GM18907 (cell line): ENCODE measurements around the gene TRAPPC3.

Experiments used
- ATAC-seq: cut with Tn5 transposase; IDR thresholded peaks from one replicate; pipeline ENCODE4 v1.9.1; 2021; ENCODE audit warnings: mild to moderate bottlenecking, moderate library complexity; ENCODE audit not compliant: unreplicated experiment

TRAPPC3 gene

DNA sequence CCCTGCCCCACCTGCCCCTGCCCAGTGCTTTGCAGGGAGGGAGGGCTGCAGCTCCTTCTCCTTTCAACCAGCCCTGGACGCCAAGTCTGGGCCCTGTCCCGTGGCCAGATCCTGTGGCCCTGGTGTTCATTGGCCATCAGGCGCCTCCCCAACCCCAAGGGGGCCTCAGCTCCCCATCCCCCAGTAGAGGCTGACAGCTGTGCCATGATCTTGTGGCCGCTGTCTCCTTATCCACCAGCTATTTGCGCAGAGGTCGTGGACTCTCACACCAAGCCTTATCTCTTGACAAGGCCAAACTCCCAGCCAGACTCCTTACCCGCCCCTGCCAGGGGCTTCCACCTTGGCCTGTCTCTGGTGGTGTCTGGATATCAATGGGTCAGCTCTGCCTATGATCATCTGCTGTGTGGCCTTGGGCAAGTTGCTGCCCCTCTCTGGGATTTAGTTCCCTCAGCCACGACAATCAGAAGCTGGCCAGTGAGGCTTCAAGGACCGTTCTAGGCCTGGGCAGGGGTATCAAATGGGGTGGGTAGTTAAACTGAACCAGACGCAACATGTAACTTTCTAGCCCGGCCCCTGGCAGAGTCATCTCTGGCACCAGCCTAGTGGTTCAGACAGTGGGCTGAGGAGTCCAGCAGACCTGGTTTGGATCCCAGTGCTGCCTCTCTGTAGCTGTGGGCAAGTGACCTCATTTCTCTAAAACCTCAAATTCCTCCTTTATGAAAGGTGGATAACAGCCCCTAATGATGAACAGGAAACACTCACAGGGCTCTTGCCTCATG lies 21.0 kb downstream of the TRAPPC3 start:
- ATAC-seq: no peak

DNA sequence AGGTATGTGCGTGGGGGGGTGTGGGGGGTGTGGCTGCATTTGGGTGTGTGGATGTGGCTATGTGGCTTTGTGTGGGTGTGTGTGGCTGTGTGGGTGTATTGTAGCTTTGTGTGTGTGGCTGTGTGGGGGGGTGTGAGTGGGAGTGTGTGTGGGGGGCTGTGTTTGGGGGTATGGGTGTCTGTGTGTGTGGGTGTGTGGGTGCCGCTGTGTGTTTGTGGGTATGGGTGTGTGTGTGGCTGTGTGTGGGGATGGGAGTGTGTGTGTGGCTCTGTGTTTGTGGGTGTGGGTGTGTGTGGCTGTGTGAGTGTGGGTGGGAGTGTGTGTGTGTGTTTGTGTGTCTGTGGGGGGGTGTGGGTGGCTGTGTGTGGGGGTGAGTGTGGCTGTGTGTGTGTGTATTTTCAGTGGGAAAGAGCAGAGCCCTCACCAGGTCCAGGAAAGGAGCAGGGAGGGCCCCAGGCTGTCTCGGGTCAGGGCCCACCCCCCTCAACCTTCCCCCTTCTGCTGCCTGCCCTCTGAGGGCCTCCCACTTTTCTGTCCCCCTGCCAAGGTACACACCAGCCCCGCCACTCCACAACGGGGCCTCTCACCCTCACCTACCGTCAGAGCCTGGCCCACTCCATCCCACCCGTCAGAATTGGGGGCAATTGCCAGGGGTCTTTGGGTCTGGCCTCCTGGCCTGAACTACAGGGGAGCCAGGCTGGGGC lies 22.3 kb downstream of the TRAPPC3 start:
- no peak for ATAC-seq

DNA sequence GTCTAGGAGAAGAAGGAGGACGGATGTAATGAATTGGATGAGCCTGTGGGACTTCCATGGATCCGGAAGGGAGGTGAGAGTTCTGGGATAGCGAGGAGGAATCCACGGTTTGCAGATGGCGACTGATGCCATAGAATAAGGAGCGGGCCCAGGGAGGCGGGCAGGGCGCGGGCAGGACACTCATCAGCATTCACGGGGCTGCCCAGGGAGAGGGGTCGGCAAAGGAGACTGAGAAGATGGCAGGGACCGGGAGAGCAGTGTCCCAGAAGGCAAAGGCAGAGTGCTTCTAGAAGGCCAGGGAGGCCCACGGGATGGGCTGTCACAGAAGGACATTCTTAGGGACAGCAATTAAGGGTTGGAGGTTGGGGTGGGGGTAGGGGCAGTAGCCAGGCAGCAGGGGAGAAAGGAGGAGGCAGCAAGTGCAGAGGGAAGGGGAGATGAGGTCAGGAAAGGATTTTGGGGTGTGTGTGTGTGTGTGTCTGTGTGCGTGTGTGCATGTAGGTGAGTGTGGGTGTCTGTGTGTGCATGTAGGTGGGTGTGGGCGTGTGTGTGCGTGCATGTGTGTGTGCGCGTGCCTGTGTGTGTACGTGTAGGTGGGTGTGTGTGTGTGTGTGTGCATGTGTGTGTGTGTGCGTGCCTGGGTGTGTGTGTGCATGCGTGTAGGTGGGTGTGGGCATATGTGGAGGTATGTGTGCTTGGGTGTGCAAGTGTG lies 23.1 kb downstream of the TRAPPC3 start:
- no peak for ATAC-seq

DNA sequence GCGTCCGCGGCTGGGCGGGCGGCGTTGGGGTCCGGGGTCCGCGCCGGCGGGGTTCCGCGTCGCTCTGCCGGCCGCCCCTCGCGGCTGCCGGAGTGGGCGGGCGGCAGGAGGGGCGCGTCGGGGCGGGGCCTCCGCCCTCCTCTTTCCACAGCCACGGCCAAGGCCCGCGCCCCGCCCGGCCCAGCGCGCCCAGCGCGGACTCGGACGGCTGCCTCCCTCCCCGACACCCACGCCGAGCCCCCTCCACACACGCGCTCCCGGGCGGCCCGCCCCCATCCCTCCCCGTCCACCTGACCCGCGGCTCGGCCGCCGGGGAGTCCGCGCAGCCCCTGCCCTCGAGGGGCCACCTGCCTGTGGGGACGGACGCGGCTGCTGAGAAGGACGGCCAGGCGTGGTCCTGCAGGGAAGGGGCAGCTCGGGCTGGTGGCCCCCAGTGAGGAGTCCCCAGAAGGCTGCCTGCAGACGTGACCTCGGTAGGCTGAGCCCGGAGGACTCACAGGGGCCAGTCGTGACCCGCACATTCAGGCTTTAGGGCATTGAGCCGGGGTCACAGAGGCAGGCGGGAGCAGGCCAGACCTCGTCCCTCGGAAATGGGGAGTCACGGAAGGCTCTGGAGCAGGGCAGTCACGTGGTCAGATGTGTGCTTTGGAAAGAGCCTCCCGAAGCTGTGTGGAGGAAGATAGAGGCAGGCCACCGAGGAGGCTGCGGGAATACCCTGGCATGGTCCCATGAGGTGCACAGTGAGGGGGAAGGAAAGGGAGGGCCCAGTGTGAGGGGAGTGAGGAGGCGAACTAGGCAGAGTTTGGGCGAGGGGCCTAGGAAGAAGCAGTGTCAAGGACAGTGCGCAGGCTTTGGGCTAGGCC lies 23.9 kb downstream of the TRAPPC3 start, which contains the start of gene COL8A2:
Gene COL8A2 (minus strand): TSS at position 94 of the 863 bp plus-strand sequence. CDS start 24,980 bp downstream, outside the sequence.
- no peak for ATAC-seq

DNA sequence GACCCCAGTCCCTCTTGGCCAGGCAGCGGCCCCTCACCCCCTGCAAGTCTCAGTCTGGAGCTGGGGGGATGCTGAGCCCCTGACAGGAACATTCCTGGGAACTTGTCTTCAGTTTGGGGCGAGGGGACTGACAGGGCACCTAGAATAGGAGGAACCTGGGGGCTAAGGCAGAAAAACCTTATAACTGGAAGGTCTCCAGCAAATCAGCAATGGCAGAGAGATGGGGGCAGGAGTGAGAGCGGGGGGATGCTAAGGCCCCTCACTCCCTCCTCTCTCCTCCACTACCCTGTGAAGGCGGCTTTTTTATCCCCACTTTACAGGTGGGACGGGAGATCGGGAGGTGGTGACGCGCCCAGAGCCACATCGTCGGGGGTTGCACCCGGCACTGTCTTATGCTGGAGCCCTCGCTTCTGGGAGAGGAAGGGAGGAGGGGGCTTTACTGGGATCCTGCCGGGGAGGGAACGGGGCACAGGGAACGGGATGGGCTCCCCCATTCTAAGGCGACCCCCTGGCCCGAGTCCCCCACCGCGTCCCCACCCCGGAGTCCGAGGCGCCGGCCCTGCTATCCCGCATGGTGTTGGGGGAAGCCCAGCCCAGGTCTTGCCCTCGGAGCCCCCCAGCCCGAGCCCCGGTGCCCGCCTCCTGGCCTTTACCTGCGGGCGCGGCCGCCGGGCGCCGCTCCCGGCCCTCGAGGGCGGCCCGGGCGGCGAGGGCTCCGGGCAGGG lies 24.7 kb downstream of the TRAPPC3 start:
- no peak for ATAC-seq

DNA sequence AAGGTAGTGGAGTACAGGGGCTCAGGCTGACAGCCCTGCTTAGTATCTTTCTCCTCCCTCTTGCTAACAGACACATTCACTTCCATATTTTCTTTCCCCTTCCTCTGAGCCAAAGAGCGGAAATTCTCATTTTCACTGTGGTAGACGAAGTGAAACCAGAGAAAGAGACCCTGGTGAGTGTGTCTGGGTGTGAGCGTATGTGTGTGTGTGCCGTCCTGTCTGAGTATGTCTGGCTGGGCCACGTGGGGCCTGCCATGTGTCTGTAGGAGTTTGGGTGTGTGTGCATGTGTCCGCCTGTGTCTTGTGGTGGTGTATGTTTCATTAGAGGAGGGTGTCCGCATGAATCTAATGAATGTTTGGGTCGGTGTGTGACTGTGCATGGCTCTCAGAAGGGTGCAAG lies 25.9 kb downstream of the TRAPPC3 start:
- no peak for ATAC-seq

DNA sequence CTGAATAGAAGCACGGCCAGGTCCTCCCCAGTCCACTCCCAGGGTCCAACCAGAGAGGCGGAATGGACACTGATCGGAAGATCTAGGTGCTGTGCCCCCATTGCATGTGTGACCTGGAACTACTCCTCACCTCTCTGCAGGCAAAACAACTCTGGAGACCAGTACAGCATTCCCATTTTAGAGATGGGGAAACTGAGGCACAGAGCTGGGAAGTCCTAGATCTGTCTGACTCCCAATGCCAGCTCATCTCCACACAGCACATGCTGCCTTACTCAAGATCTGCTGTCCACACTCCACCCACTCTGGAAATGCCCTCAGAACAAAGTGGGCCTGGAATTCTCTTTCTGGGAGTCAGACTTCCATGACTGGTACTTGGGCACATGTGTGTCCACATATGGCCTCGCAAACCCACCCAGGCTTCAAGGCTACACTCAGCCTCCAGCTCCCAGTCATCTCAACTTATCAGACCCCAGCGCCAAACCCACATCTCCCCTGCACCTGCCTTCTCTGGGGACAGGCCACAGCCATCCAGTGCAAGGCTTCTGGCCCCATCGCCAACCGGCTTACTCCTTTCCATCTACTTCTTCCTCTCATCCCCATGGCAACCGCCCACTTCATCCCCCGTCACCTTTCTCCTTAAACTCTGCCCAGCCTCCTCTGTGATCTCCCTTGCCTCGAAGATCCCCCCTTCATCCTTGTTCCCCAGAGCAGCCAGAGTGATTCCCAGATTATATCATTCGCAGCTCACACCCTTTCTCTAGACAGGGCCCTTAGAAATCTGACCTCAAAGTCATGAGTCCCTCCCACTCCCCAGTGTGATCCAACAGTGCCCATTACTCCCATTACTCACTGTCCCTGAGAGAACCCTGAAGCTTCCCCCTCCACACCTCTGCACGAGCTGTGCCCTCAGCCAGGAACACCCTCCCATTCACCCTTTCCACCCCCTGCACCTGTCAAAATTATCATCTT lies 26.9 kb downstream of the TRAPPC3 start:
- no peak for ATAC-seq

DNA sequence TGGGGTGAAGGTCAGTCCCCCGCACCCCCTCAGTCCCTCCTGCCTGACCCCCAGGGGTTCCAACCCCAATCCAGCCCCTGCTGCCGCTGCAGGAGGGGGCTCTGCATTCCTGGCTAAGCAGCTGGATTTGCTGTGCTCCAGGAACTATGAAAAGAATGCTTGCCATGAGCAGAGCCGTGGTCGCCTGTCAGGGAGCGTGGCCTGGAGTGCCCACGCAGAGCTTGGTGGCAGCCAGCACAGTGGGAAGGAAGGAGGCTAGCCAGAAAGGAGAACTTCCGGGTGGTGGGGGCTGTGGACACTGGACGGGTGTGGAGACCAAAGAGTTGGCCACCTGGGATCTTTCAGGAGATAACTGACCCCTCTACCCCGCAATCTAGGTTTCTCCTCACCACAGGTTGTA lies 29.8 kb downstream of the TRAPPC3 start:
- no peak for ATAC-seq

DNA sequence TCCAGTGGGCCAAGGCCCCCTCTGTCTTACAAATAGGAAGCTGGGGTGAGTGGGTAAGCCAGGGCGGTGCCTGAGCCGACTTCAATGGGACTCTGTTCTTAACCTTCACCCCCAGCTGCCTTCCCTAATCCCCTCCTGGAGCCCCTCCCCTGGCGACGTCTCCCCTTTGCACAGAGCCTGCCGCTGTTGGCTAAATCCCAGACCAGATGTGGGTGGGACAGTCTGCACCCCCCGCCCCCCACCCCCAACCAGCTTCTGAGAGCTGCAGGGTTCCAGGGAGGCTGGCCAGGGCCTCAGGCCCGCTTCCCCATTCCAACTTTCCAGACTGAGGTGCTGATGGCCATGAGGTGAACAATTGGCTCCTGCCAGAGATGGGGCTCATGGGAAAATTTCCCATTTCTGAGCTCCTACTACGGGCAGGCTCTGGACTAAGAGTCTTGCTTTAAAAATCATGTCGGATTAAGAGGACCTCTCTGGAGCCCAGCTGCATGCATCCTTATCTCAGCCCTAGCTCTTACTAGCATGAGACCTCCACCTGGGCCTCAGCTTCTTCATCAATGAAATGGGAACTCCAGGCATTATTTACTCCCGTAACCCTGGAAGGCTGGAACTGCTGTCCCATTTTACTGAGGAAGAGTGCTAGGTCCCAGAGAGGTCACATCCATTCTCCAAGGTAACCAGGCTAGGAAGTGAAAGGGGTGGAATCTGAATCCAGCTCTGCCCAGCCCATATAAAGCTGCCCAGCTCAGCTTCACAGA lies 30.7 kb downstream of the TRAPPC3 start:
- no peak for ATAC-seq

DNA sequence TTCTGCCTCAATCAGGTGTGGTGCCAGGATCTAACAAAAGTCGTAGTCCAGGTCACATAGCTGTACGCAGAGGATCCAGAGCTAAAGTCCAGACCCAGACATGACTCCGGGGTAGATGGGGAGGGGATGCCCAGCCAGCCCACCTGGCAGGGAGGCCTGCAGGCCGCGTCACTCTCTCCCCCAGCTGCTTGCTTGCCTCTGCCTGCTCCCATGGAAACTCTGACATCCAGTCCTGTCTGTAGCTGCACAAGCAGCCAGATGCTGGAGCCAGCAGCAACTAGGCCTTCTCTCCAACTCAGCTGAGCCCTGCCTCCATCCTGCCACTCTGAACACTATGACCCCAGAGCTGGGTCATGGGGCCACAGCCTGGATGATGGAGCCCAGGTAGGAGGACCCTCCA lies 32.4 kb downstream of the TRAPPC3 start:
- no peak for ATAC-seq

DNA sequence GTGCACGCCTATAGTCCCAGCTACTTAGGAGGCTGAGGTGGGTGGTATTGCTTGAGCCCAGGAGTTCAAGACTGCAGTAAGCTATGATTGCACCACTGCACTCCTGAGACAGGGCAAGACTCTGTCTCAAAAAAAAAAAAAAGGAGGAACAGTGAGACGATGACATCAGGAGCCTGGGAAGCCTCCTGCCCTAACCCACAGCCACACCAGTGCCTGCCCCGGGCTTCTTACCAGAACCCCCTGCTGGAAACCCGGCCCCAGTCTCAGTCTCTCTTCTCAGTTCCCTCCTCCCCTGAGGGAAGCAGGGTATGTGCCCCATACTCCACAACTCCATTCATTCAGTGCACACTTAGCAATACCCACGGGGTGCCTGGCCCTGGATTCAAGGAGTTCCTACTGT lies 33.4 kb downstream of the TRAPPC3 start:
- ATAC-seq: no peak

DNA sequence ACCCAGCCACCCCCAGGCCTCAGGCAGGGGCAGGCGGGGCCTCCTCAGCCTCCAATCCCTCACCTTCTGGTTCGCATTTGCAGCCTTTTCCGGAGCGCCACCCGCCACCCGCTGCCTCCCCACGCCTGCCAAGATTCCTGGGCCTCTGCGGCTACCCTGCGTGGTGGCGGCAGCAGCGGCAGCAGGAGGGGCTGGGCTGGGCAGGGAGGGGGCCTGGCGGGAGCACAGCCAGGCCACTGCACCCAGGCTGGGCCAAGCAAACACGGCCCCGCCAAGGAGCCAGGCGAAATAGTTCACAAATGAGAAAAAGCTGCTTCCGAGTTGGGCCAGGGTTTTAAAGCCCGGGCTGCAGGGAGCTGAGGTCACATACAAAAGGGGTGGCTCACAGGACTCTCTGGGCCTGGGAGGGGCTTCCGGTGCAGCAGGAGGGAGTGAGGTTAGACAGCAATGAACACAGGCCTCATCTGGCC lies 34.1 kb downstream of the TRAPPC3 start:
- ATAC-seq: no peak

DNA sequence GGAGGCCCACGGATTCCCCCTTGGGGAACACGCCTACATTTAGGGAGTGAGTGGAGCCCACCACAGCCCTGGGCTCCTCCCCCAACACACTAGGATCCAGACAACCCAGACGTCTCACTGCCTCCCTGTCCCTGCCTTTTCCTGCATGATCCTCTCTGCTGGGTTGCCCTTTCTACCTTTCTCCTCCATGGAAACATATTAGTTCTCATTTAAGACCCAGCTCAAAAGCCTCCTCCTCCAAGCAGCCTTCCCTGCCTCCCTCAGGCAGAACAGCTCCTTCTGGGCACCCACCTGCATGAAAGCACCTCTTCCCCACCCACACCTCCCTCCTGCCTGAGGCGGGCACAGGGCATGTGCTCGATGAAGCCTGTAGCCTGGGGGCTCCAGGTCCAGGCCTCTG lies 34.9 kb downstream of the TRAPPC3 start:
- ATAC-seq: no peak

DNA sequence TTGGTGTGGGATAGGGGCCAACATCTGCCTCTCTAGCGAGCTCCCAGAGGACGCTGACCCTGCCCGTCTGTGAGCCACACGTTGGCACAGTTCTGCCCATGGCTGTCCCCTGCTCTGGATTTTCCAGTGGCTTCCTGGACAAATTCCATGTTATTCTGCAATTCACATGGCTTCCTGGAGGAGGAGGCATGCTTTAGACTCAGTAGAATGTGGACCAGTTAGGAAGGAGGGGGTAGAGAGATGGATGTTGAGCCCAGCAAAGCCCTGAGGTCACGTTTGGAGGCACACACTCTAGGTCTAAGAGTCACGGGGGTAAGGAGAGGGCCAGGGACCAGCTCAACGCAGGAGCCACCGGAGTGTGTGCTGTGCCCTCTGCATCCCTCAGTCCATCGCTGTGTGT lies 36.5 kb downstream of the TRAPPC3 start:
- no peak for ATAC-seq

DNA sequence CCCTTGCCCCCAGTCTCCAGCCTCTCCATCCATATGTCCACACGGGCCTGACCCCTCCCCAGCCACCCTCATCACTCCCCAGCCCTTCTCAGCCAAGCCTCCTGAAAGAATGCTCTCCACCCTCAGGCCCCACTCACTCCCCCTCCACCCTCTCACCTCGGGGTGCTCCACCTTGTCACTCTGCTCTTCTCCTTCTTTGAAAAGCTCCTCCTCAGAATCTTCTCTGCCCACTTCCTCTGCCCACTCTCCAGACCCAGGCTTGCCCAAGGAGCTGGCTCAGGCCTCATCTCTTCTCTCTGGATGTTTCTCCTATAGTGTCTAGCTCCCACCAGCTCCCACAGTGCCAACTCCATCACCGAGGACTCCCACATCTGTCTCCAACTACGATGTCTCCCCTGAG lies 38.1 kb downstream of the TRAPPC3 start:
- ATAC-seq: no peak

DNA sequence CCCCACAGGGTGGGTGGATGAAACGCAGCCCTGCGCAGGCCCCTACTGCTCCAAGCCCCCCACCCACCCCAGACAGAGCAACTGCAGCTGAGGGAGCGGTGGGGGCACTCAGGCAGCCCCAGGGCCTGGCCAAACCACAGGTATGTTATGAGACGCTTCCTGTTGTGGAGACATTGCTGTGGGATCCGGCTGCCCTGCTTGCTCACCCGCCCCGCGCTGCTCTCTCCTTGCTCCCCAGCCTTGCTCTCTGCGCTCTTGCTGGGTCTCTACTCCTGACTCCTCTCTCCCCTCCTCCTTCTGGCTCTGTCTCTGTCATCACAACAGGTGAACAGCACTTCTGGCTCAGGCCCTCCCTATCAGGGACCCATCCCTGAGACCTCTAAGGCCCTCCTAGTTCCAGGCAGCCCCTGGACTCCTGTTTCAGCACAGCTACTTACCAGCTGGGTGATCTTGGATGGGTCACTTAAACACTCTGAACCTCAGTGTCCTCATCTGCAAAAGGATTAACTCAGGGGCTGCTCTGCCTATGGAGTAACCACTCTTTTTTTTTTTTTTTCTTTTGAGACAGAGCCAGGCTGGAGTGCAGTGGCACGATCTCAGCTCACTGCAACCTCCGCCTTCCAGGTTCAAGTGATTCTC lies 40.1 kb downstream of the TRAPPC3 start:
- no peak for ATAC-seq

DNA sequence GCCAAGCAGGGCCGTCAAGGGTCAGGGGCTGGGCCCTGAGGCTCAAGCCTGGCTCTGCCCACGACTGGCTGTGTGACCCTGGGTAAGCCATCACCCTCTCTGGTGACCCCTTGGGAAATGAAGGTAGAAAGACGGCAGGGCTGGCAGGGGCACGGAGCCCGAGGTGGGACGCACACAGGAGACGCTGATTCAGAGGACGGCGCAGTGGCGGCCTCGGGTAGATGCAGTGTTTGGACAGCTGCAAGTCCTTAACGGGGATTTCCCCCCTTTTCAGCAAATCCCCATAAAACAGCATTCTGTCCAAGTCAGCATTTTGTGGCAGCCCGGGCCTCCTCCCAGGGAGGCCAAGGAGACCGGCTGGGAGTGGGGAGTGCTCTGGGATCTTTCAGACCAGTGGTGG lies 41.0 kb downstream of the TRAPPC3 start:
- ATAC-seq: no peak

DNA sequence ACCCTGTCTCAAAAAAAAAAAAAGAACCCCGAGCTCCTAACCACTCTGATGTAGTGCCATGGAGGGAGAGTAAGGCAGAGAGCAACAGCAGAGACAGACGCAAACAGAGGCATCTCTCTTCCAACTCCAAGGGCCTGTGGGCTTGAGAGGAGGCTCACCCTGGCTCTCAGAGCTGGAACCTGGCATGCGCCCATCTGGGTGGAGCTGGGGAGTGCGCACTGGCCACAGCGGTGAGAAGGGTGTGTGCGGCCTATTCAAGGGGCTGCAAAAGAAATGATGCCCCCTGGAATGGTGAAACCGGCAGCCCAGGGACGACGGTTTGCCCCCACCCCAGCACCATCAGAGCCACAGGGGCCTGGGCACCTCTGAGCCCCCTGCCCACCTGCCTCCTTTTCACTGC lies 41.9 kb downstream of the TRAPPC3 start:
- ATAC-seq: no peak
